Upper lobe of left lung (tissue), 4 donors: ENCODE data around the gene NMUR2.

ENCODE experiments used
- POLR2A ChIP-seq, 4 donors: fragments of 450-650 bp; IDR thresholded peaks; one replicate each; pipeline ENCODE4 v1.5.1; 2016 to 2017; ENCODE audit warnings: antibody characterized with exemption in 4 of 4, mild to moderate bottlenecking in 2 of 4
- POLR2AphosphoS5 ChIP-seq, 2 donors: sonication (generic); formaldehyde crosslinking; IDR thresholded peaks; one replicate each; pipeline ENCODE4 v1.5.1; 2017; ENCODE audit warnings: antibody characterized with exemption in 2 of 2
- TF ChIP-seq, protein P1 (sequence below), 6 experiments: fragments of 450-650 bp in 4 of 6; fragments of 200-600 bp in 2 of 6; sonication (generic) in 2 of 6; IDR thresholded peaks; one replicate each; pipeline ENCODE4 v1.5.1; 2016 to 2019; ENCODE audit warnings: antibody characterized with exemption in 6 of 6

DNA sequence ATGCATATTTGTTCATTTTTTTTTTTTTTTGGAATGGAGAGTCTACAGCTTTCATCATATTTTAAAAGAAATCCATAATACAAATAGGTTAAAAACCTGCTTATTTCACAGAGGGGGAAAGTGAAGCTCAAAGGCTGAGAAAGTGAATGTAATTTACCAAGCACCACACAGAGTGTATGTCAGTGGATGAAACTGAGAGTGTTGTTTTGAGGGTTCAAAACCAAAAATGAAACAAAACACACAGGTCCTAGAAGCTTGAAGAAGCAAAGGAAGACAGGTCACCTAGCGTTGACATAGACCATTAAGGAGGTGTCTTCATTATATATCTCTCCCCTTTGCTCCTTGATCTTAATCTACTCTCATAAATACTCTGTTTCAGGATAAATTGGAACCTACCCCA is 7.5 kb downstream of the NMUR2 start:
- TF ChIP-seq, protein P1, sequence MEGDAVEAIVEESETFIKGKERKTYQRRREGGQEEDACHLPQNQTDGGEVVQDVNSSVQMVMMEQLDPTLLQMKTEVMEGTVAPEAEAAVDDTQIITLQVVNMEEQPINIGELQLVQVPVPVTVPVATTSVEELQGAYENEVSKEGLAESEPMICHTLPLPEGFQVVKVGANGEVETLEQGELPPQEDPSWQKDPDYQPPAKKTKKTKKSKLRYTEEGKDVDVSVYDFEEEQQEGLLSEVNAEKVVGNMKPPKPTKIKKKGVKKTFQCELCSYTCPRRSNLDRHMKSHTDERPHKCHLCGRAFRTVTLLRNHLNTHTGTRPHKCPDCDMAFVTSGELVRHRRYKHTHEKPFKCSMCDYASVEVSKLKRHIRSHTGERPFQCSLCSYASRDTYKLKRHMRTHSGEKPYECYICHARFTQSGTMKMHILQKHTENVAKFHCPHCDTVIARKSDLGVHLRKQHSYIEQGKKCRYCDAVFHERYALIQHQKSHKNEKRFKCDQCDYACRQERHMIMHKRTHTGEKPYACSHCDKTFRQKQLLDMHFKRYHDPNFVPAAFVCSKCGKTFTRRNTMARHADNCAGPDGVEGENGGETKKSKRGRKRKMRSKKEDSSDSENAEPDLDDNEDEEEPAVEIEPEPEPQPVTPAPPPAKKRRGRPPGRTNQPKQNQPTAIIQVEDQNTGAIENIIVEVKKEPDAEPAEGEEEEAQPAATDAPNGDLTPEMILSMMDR (IDR thresholded peaks at IDR 0.05), result no peak
- TF ChIP-seq POLR2AphosphoS5 (IDR thresholded peaks at IDR 0.05) (no peak), POLR2A (IDR thresholded peaks at IDR 0.05) (no peak)
